Smooth muscle cell of the brain vasculature (primary cell): ENCODE measurements around the gene MEF2A.
A peak's percentile ranks its signal among the peaks of the same experiment; 100 is the strongest.
"Not testable (repeated sequence)": the region's sequence is repeated elsewhere in the genome, so short reads cannot be mapped to it uniquely, and the experiment has no call there.

Experiments used
- DNase-seq: peaks from one replicate; pipeline ENCODE4 v3.0.0-alpha.2; 2012; ENCODE audit warnings: low read depth, low spot score

The MEF2A gene

DNA sequence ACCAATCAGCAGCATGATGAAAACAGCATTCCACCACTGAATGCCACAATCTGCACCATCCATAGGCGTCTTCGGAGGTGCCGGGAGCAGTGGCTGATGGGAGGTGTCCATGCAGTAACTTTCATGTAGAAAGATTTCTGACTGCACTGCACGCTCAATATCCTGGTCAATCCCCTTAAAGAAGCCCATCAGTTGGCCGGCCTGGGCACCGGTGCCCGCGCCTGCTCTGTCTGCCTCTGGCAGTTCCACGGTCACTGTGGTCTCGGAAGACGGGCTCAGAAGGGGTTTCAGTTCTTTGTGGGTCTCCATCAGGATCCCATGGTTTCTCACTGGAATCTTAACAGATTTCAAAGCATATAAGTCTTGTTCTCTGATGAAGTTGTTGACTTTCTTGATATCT, 163.5 kb downstream of the MEF2A start:
- DNase-seq: no peak

DNA sequence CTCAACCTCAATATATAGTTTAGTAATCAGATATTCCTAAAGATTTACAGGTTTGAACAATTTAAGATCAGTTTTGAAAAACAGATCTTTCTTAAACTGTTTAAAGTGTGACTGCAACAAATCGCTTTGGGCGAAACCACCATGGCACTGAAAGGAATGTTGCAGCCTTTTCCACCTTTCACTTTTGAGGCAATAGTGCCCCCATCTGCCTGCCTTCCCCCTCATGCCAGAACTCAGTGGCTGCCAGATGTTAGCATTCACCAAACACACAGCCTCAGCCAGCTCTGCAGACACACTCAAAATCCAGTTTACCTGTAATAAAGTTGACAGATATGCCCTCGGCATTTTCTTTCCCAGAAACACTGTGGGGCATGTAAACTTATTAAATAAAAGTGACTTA, 164.1 kb downstream of the MEF2A start:
- DNase-seq: no peak

DNA sequence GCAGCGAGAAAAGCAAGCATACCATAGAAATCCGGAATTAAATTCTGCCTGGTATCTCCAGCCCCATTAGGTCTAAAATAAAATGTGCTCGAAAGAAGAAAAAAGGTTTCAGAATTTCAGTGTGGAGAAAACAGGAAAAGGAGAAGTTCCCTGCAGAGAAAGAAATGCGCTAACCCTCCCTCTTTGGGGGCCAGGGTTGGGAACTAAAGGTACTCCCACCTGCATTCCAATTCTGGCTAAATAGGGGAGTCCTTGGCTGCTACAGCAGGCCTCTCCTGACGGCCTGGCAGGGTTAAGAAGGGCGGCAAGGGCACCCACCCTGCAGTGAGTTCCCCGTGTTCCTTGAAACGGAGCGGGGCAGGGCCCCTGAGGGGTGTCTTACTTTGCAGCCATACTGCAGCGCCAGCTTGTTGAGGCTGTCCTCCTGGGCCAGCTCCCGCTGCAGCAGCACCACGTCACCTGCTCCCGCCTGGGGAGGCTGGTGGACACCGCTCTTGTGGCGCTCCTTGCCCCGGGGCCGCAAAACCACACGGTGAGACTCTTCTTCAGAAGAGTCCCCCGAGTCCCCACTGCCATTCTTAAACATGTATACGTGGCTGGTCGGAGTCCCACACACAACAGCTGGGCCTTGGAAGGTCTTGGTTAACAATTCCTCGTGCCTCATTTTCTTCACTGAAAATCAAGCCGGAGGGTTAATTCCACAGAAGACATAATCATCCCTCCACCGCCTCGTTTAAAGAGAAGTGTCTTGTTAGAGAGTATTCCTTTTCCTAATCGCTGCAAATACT, 165.7 kb downstream of the MEF2A start:
- DNase-seq: no peak

DNA sequence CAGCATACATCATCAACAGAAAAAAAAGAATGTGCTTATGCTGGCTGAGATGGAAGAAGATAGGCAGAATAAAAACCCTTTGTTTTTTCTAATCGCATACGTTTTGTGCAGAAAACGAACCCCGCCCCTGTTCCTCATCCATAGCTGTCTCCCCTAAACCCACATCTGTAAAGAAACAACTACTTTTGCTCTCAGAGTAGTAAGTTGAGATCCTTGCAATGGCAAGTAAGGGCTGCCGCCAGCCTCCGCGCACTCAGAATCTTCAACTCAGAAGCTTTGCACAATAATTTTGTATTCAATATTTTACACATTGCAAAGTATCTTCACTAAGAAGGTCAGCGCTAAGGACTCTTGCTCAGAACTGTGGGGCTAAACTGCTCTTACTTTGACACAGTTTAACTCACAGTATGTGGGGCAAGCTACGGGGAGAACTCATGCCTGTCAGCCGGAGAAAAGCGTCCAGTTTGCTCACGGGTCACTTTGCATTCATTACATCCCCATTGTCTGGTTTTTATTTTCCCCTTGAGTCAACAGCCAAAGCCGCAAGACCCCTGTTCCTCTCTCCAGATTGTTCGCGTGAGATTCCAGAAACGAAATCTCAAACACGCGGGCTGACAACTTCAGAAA, 166.5 kb downstream of the MEF2A start:
- DNase-seq: no peak

DNA sequence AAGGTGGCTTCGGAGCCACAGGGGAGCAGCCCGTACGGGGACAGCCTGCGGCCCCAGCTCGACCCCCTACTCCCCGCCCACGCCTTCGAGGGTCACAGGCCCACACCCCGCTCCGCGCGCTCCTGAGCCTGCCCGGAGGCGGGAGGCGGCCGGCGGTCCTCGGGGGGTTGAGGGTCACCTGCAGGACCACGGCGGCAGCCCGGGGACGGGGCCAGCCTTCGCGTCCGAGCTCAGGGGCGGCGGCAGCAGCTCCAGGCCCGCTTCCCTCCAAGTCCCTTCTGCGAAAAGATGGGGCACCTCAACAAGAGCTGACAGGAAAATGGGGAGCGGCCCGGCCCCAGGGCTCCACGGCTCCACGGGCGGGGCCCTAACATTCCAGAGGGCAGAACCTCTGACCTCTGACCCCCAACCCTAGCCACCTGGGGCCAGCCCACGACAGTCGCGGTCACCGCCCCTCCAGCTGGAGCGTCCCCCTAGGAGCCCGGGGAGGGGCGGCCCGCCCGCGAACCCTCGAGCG, 167.0 kb downstream of the MEF2A start:
- DNase-seq: no peak

DNA sequence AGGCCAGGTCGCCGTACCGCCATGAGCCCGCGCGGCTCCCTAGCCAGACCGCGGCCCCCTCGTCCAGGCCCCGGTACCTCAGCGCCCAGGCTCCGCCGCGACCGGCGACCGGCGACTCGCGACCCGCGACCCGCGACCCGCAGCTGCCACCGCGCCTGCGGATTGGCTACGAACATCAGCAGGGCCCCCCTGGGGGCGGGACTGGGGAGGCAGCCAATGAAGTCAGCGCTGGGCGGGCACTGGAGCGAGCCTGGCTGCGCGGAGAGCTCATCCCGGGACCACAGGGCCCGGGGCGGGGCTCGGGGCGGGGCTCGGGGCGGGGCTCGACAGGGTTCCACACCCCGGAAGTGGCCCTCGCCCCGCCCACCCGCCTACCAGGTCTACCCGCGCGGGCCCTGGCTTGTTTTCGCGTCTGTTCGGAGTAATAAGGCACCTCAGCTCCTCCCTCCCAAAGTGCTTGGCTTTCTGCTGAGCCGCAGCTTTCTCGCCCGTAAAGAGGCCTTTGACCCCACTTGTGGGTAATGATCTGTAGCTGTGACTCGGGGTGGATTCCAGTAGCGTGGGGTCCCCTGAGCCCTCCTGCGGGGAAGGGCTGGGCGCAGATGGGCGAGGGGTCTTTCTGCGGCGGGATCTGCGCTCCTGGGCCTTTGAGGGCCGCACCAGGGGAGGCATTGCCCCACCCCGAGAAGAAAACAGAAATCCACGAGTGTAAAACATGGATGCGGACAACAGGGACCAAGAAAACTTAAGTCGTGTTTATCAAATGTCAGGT, 167.7 kb downstream of the MEF2A start, which contains the start of gene LYSMD4:
Gene LYSMD4 (minus strand): TSS at position 170 of the 772 bp plus-strand sequence. CDS start 1,438 bp downstream, outside the sequence.
- DNase-seq: peak; percentile 79

DNA sequence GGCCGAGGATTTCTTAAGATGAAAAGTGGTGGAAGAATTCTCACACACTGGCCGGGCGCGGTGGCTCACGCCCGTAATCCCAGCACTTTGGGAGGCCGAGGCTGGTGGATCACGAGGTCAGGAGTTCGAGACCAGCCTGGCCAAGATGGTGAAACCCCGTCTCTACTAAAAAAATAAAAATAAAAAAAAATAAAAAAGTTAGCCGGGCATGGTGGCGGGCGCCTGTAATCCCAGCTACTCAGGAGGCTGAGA, 168.2 kb downstream of the MEF2A start:
- not testable (repeated sequence) for DNase-seq

DNA sequence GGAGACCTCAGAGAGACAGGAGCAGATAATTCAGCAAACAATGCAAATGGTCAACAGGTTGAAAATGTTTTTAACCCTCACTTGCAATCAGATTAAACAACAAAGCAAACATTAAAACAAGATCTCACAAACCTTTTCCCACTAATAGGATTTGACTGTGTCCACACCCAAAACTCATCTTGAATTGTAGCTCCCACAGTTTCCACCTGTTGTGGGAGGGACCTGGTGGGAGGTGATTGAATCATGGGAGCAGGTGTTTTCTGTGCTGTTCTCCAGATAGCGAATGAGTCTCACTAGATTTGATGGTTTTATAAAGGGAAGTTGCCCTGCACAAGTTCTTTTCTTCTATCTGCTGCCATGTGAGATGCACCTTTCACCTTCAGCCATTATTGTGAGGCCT, 168.8 kb downstream of the MEF2A start:
- DNase-seq: no peak

DNA sequence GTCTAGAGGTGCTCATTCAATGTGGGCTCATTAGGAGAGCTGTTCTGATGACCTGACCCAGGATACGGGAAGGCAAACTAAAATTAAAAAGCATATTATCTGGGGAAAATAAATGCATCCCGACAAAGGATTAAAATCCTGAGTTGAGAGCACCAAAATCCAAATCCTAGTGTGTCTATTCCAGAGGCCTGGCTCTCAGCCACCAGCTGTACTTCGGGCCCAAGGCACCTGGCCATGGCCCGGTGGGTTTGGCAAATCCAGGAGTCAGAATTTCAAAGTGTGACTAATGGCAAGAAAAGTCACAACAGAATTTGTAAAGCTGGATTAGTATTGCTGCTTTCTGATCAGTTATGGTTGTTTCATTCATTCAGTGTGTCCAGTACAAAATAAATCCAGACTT, 170.1 kb downstream of the MEF2A start:
- DNase-seq: no peak

DNA sequence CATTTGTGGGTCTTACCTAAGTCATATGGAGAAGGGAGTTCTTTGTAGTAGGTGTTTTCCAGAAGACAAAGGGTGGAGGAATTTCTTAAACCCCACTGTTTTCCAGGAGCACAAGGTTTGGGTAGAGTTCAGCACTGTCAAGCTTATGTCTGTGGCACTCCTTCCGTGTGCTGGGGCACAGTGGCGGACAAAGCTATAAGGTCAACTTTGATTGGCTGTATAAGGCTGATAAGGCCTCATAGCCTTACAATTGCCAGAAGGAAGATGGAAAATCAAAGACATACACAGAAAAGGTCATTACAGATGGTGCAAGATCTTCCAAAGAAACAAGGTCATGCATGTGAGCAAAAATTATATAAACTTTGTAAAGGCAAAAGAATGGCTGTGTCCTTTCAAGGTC, 170.9 kb downstream of the MEF2A start:
- no peak for DNase-seq

DNA sequence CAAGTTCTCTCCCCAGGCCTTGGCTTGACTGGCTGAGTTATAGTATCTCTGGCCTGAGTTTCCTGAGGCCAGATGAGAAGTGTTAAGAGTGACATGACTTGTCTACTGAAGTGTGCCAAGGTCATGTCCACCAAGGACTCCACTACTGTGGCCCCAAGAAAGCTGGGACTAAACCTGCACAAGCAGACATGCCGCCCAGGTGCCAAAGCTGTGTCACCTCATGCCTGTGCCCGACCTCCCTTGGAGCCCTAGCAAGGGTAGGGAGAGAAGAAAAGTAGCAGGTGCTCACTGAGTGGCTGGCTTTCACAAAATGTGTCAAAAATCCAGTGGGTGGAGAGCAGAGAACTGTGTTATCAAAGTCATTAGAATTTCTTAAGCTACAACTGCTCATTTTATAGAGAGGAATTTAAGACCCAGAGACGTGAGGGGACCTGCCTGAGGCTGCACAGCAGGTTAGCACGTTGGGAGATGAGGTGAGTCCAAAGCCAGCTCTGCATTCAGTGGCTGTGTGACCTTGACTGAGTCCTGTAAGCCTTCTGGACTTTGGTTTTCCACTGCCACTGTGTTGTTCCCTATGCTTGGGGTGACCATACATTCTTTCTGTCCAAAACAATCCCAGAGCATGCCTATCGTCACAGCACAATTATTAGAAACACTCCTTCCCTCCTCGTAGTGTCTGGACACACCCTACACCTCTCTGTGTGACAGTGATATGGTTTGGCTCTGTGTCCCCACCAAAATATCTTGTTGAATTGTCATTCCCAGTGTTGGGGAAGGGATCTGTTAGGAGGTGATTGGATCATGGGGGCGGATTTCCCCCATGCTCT, 172.4 kb downstream of the MEF2A start:
- DNase-seq: no peak

DNA sequence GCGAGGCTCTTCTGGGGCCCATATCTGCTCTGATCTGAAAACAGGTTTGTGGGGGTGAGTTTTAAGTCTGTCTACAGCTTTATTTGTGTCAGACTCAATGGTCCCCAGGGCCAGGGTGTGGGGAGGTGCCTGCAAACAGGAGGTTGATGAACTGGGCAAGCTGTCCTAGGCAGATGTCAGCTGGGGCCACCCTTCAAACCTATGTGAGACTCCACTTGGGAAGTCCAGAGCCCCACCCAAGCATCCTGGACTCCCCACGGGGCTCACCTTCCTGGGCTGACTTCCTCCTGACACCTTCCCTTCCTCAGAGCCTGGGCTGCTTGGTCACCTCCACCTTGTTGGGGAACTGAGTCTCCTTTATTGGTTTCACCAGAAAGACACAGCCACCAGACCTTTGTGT, 176.1 kb downstream of the MEF2A start:
- no peak for DNase-seq

DNA sequence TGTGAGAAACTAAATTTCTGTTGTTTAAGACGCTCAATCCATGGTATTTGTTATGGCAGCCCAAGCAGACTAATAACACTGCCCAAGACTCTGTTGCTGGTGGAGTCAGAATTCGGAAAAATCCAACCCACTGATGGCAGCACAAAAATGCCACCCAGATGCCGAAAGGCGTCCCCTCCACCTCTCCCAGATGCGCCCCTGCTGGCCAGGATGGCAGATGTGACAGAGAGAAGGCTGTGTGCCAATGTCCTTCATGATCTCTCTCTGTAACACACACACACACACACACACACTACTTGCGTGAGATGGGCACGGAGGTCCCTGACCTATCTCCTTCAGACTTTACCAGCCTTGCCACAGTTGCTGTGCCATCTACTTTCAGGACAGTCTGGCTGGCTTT, 178.4 kb downstream of the MEF2A start:
- DNase-seq: no peak

DNA sequence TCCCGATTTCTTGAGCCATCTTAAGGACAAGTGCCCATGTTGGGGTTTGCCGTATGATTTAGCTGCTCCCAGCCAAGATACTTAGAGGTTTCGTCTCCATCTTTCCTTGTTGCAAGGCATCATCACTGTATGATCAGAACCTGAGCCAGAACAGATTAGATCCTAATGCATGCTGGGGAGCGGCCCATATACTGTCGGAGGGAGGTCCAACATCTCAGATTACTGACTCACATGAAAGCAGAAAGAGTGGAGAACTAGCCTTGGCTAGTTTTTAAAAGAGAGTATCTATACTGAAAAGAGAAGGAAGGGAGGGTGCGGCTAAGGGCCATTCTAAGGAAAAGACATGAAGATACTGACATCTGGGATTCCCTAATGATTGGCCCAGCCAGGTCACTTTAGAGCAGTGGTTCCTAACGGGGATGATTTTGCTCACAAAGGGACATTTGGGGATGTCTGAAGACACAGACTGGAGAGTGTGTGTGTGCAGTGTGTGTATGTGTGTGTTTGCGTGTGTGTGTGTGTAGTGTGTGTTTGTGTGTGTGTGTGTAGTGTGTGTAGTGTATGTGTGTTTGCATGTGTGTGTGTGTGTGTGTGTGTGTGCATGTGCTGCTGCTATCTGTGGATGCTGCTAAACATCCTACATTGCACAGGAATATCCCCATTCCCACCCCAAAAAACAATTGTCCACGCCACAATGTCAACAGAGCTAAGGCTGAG, 179.7 kb downstream of the MEF2A start:
- no peak for DNase-seq

DNA sequence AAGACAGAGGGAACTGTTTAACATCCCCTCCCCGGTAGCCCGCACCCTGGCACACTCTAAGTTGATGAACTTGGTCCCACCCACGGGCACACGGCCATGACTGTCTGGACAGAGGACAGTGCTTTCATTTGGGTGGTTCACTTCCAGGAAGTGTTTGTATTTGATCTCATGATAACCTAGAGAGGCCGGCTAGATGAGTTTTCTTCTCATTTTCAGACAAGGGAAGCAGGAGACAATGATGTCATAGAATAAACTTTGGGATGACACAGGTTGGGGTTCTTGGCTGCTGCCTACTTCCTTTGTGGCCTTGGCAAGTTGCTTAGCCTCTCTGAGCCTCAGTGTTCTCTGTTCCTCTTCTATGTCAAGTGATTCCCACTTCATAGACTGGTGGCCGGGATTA, 183.6 kb downstream of the MEF2A start:
- DNase-seq: no peak

DNA sequence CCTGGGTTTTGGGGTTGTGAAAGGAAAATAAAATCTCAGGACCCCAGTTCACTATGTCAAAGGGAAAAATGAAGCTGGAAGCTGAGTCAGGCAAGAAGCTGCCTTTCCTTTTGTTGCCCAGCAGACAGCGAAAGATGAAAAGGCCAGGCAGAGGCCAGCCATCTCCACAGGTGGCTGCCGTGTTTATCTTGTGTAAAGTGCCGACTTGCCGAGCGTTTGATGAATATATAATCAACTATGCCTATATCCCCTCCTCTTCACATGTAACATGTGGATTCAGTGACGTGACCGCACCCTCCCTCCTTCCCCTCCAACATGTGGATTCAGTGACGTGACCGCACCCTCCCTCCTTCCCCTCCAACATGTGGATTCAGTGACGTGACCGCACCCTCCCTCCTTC, 184.5 kb downstream of the MEF2A start:
- DNase-seq: not testable (repeated sequence)

DNA sequence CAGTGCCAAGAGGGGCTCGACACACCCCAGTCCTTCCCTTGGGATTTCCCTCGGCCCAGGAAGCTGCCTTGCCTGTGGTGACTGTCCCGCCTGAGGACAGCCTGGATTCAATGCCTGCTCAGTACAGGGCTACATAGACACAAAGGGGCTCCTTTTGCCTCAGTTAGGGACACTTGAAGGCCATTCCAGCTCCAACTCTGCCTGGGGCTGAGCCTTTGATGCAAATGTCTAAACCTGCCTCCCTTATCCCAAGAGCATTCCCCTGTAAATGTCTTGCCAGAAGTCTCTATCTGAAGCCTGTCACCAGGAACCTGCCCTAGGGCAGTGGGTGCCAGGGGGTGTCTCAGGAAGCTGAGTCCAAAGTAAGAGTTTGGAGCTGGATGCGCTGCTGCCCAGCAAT, 186.8 kb downstream of the MEF2A start:
- DNase-seq: no peak

DNA sequence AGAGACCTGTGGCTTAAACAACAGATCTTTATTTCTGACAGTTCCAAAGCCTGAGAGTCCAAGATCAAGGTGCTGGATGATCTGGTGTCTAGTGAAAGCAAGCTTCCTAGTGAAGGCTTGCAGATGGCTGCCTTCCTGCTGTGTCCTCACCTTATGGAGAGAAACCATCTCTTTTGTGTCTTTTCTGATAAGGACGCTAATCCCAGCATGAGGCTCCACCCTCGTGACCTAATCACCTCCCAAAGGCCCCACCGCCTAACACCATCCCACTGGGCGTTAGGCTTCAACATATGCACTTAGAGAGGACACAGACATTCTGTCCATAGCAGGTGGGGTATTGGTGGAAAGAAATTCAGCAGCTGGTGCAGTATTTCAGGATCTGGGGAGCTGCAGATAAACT, 187.3 kb downstream of the MEF2A start:
- no peak for DNase-seq

DNA sequence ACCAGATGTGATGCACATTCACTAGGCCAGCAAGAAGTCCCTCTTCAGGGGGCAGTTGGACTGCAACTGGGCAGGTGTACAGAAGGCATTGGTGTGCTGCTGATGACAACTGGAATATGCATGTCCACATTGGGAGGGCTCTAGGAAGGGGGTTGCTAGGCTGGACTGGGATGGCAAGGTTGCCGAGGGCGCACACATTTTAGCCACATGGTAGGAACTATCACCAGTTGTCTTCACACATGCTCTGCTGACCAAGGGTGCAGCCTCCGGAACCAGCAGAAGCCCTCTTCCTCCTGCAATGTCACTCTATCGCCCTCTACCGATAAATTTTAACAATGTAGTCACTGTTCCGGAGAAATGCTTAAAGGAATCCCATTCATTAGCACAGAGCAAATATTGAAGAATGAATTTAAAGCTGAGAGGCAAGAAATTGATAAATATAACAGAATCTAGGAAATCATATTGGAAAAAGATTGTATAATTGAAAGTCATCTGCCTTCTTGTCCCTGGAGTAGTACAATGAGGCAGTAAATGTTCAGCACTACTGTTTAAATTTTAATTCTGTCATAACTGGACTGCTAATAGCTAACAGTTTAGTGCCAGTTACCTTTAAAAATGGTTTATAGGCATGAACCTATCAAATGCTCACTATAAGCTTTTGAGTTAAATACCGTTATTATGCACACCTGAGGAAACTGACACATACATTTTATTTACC, 190.1 kb downstream of the MEF2A start:
- DNase-seq: peak; percentile 28

DNA sequence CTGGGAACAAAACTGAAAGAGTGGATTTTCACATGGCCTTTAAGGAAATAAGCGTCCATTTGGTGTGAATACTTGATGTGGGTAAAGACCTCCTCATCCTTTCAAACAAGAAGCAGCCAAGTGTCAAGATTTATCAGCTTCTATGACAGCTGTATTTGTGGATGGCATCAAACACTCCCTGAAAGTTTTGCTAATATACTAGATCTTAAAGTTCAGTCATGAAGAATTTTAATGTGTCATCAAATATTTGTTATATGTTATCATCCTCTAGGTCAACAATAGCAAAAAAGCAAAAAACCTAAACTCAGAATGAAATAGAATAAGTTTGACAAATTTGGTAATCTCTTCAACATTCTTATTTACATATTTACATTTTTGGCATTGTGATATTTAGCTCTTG, 196.5 kb downstream of the MEF2A start:
- DNase-seq: no peak
